GM12875 (cell line): ENCODE measurements around the gene HPCA.

Experiments used
- H3K4me3 ChIP-seq: one replicate; pipeline ENCODE4 v1.5.1; 2011; ENCODE audit warnings: low read depth, low read length, control low read depth
- CTCF ChIP-seq: IDR thresholded peaks from 2 replicates; pipeline ENCODE4 v1.5.1; 2011; ENCODE audit warnings: low read depth, mild to moderate bottlenecking, control low read depth, inconsistent platforms, low read length, moderate library complexity, borderline replicate concordance; ENCODE audit not compliant: insufficient read depth

Gene HPCA

GRCh38 chr1:32884726-32885125 is 1.6 kb upstream of the HPCA start:
- H3K4me3 ChIP-seq = no peak overlapping the region
- TF ChIP-seq CTCF = no peak

GRCh38 chr1:32885676-32886003 is 651 bp upstream of the HPCA start:
- no peak for TF ChIP-seq CTCF

GRCh38 chr1:32886828-32887414 is 630 bp downstream of the HPCA start:
- no peak for TF ChIP-seq CTCF
- no peak overlapping the region for H3K4me3 ChIP-seq

More at GRCh38 chr1:32885676-32886003, 651 bp upstream of the HPCA start:
- no peak overlapping the region for H3K4me3 ChIP-seq

GRCh38 chr1:32887623-32888022 is 1.3 kb downstream of the HPCA start:
- H3K4me3 ChIP-seq = no peak overlapping the region
- TF ChIP-seq CTCF = no peak

- no peak for TF ChIP-seq CTCF
- no peak overlapping the region for H3K4me3 ChIP-seq
Measured at GRCh38 chr1:32888134-32888533, 1.8 kb downstream of the HPCA start.

- no peak for TF ChIP-seq CTCF
- no peak overlapping the region for H3K4me3 ChIP-seq
Measured at GRCh38 chr1:32888677-32889420, 2.6 kb downstream of the HPCA start.

- H3K4me3 ChIP-seq = no peak overlapping the region
- no peak for TF ChIP-seq CTCF
Measured at GRCh38 chr1:32889731-32890278, 3.5 kb downstream of the HPCA start.
